DMS 273 (cell line): ENCODE measurements around the gene PRPF18.

ENCODE experiments used
- DNase-seq: peaks from one replicate; lab custom pipeline; 2025; ENCODE audit not compliant: unreplicated experiment; lab: John Stamatoyannopoulos, UW

The PRPF18 gene

GRCh38 chr10:13637303-13637856 is 50.6 kb downstream of the PRPF18 start:
- DNase-seq, result no peak

- no peak for DNase-seq
Measured at GRCh38 chr10:13637894-13638293, 51.1 kb downstream of the PRPF18 start.

GRCh38 chr10:13642293-13642692 is 55.5 kb downstream of the PRPF18 start:
- no peak for DNase-seq

GRCh38 chr10:13643016-13643415 is 56.3 kb downstream of the PRPF18 start:
- DNase-seq, result no peak

- no peak for DNase-seq
Measured at GRCh38 chr10:13644866-13645265, 58.1 kb downstream of the PRPF18 start.

- DNase-seq, result no peak
Measured at GRCh38 chr10:13648425-13648824, 61.7 kb downstream of the PRPF18 start.

- DNase-seq, result no peak
Measured at GRCh38 chr10:13649844-13650520, 63.2 kb downstream of the PRPF18 start.

- no peak for DNase-seq
Measured at GRCh38 chr10:13650961-13651360, 64.2 kb downstream of the PRPF18 start.

GRCh38 chr10:13651969-13652720 is 65.4 kb downstream of the PRPF18 start:
- DNase-seq, result no peak

GRCh38 chr10:13652860-13653259 is 66.1 kb downstream of the PRPF18 start:
- DNase-seq, result no peak

GRCh38 chr10:13654118-13654830 is 67.5 kb downstream of the PRPF18 start:
- DNase-seq, result no peak

GRCh38 chr10:13654846-13655245 is 68.1 kb downstream of the PRPF18 start:
- DNase-seq, result no peak

- DNase-seq, result no peak
Measured at GRCh38 chr10:13656337-13657100, 69.8 kb downstream of the PRPF18 start.

- DNase-seq, result no peak
Measured at GRCh38 chr10:13657101-13657680, 70.4 kb downstream of the PRPF18 start.

- DNase-seq, result no peak
Measured at GRCh38 chr10:13658264-13658663, 71.5 kb downstream of the PRPF18 start.

GRCh38 chr10:13658871-13659685 is 72.3 kb downstream of the PRPF18 start:
- DNase-seq, result no peak

GRCh38 chr10:13659887-13660550 is 73.3 kb downstream of the PRPF18 start:
- DNase-seq, result peak; percentile 84

- DNase-seq, result peak; percentile 4
Measured at GRCh38 chr10:13660551-13660920, 73.8 kb downstream of the PRPF18 start.

GRCh38 chr10:13661256-13661655 is 74.5 kb downstream of the PRPF18 start:
- no peak for DNase-seq
